GM21381 (cell line): Measurements from ENCODE around the gene ZNF212.
A peak's percentile ranks its signal among the peaks of the same experiment; 100 is the strongest.

Source experiments
- ATAC-seq: cut with Tn5 transposase; IDR thresholded peaks from one replicate; pipeline ENCODE4 v1.9.1; 2021; ENCODE audit warnings: mild to moderate bottlenecking, moderate library complexity; ENCODE audit not compliant: unreplicated experiment

The ZNF212 gene

DNA sequence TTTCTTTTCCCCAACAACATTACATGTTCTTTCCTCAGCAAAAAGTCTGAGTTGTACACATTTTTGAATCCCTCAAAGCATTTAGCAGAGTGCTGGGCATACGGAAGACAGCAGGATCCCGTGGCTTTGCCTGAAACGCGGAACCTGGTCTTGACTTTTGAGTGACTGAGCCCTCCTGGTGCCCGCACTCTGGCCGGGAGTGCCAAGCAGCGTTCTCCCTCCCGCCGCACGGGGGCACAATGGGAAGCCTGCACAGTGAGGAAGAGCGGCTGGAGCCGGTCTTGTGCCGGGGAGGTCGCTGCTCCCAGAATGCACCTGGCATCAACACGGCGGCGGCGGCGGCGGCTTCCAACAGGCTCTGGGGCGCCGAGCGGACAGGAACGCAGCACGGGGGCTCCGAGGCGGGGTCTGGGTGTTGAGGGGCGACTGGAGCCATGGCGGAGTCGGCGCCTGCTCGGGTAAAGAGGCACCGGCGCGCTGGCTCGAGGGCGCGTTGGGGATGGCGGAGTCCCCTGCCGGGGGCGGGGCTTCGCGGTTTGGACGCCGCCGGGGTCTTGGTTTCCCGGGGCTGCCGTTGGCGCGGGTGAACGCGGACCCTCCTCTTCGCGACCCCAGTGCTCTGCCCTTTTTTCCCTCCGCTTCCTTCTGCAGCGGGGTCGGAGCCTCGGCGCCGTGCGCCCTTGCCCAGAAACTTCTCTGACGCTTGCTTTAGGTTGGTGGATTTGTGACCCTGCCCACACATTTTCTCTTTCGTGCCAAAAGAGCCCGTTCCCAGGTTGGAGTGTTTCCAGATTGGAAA lies at the start of gene ZNF212:
Gene ZNF212 (plus strand): TSS at position 307 of the 799 bp plus-strand sequence. CDS start 128 bp downstream, at position 435.
- ATAC-seq: peak; percentile 99

DNA sequence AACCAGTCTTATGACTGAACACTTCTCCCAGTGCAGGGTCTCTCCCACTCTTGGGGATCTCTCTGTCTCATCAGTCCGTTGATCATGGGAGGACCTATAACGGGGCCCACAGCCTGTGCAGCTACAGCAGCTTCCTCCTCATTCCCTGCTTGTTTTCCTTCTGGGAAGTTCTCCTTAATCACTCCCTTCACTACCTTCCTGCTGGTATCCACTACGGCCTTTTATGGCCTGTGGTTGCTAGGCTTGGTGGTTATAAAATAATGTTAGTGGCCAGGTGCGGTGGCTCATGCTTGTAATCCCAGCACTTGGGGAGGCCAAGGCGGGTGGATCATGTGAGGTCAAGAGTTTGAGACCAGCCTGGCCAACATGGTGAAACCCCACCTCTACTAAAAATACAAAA lies 47.6 kb upstream of the ZNF212 start:
- ATAC-seq: no peak

DNA sequence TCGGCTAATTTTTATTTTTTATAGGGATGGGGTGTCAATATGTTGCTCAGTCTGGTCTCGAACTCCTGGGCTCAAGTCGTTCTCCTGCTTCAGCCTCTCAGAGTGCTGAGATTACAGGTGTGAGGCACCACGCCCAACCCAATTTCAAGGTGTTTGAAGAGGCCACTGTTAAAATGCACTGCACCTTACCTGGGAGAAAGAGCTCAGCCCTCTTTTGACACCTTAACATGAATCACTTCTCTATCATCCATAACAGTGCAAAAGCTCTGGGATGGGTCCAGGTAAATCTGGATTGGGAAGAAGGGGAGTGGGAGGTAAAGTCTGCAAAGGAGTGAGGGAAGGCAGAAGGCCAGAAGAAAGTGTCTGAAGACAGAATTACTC lies 44.7 kb upstream of the ZNF212 start:
- ATAC-seq: no peak

DNA sequence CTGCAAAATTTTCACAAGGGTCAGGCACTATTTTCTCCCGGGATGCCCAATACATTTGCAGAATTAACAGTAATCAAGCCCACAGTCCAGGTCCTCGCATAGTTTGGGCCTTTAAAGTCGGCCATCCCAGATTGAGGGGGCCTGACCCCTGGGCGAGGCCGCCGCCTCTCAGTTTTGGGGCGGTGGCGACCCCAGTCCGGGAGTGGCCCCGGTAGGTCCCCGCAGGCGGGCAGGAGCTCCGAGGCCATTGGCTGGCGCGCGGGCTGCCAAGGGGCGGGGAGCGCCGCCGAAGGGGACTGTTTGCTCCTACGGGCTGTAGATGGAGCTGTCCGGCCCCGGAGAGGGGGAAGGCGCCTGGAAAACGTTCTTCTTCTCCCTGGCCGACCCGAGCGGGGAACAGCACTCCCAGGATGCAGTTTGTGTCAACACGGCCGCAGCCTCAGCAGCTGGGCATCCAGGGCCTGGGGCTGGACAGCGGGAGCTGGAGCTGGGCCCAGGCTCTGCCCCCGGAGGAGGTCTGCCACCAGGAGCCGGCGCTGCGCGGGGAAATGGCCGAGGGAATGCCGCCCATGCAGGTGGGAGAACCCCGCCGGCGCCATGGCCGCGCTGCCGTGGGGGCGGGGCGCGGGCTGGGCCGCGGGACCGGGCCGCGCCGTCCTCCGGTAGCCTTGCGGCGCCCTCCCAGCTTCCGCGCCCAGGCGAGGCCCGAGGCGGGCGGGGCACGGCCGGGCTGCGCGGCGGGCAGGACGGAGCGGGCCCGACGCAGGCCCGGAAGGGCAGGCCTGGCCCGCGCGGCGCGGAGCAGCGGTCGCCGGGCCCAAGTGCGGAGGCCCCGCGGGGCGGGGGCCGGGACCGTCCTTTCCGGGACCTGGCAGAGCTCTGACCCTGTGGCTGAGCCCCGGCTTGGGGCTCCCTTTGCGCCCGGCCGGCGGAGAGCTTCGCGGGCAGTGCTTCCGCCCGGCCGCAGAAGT lies 44.0 kb upstream of the ZNF212 start, which contains the start of gene ZNF282:
Gene ZNF282 (plus strand): TSS at position 367 of the 971 bp plus-strand sequence. CDS start 44 bp downstream, at position 411.
- ATAC-seq: peak; percentile 87

DNA sequence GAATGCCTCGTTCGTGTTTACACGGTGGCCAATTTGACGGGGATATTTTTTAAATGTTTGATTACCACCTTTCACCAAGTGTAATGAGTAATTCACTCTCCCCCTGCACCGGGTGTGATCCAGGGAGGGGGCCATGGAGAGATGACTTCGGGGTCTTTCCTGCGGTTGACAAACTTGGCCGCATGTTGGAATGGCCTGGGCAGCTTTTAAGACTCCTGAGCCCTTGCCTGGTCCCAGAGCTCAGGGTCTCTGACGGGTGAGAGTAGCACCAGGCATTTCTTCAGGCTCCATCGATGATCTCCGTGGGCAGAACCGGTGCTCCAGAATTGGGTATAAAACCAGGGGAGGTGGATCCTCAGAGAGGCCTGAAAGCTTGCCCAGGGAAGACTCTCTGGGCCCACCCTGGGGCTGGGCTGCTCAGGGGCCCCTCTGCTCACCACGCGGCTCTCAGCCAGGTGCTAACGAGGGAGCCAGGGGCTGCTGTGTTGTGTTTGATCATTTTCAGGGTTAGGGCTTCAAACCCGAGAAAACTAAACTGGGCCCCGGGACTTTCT lies 43.2 kb upstream of the ZNF212 start:
- ATAC-seq: no peak

DNA sequence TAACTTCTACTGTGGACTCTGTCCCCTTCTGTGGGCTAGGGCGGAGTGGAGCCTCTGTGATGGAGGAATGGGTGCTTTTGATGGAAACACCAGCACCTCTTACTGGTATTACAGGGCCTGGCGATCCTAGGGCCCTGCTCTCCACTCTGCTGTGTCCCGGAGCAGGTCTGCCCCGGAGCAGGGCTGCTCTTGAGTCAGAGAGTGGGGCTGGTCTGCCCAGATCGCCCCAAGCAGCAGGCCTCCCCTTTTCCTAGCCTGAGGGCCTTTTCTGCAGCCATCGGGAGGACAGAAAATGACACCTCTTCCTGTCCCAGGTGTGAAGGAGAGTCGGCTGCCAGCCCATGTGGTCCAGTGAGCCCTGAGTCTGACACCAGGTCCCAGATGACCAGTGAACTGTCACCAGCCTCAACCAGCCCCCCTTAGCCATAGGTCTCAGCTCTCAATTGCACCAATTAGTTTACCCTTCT lies 42.7 kb upstream of the ZNF212 start:
- ATAC-seq: no peak

DNA sequence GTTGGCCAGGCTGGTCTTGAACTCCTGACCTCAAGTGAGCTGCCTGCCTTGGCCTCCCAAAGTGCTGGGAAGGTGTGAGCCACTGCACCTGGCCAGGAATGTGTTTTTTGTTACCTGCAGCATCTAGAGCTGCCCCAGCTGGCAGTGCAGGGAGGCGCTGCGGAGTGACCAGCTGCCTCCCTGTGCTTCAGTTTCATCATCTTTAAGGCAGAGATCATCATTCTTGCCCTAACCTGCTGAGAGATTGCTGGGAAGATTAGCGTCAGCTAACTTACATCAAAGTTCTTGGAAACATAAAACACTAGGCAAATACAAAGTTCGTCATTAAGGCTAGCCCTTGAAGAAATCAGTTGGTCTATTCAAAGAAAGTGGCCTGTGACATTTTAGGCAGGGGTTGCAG lies 41.8 kb upstream of the ZNF212 start:
- ATAC-seq: no peak

DNA sequence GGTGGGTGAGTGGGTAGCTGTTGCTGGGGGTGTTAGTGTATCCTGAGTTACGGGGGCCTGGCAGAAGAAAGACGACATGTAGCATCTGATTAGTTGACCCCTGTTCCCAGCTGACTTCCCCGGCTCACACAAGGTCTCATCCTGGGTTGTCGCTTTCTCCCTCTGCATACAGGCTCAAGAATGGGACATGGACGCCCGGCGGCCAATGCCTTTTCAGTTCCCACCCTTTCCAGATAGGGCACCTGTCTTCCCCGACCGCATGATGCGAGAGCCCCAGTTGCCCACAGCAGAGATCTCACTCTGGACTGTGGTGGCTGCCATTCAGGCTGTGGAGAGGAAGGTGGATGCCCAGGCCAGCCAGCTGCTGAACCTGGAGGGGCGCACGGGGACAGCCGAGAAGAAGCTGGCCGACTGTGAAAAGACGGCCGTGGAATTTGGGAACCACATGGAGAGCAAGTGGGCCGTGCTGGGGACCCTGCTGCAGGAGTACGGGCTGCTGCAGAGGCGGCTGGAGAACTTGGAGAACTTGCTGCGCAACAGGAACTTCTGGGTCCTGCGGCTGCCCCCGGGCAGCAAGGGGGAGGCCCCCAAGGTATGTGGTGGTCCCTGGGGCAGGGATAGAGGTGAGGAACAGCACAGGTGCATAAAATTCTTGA lies 41.2 kb upstream of the ZNF212 start:
- no peak for ATAC-seq

DNA sequence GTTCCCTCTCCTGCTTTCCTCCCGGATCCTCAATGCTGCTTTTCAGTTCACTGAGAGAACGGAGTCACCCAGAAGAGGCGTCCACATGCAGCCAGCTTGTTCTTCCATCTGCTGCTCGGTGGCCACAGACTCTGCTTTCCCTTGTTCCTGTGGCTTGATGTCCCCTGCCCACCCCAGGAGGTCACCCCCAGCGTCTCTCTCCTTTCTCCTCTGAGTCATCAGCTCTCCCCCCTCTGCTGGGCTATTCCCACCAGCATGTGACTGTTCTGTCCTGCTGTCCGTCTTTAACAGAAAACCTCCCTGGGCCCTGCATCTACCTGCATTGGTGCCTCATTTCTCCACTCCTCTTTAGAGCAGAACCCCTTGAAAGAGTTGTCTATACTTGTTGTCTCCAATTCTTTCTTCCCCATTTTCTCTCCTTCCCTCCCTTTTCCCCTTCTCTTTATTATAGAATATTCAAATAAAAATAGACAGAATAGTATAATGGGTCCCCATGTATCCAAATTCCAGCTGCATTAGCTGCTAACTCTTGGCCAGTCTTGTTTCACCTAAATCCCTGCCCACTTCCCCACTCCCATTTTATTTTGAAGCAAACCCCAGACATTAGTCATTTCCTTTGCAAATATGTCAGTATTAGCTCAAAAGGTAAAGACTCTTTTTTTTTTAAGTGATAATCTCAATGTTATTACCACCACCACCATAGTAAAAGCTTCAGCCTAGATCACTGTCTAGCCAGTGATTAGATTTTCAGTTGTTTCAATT lies 40.0 kb upstream of the ZNF212 start:
- ATAC-seq: no peak

DNA sequence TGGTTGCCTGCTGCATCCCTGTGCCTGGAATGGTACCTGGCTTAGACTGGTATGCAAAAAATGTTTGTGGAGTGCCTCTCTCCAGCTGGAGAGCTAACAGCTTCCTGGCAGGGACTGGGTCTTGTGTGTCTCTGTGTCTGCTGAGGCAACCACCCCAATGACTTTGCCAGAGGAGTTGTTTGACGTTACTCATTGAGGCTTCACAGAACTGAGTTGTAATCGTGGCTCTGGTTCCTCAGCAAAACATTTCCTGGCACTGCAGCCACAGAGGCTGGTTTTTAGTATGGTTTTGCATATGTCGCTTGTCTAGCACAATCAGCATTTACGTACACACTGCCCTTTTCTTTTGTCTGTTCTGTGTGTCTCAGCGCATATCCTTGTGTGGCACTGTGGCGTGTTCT lies 36.6 kb upstream of the ZNF212 start:
- no peak for ATAC-seq

DNA sequence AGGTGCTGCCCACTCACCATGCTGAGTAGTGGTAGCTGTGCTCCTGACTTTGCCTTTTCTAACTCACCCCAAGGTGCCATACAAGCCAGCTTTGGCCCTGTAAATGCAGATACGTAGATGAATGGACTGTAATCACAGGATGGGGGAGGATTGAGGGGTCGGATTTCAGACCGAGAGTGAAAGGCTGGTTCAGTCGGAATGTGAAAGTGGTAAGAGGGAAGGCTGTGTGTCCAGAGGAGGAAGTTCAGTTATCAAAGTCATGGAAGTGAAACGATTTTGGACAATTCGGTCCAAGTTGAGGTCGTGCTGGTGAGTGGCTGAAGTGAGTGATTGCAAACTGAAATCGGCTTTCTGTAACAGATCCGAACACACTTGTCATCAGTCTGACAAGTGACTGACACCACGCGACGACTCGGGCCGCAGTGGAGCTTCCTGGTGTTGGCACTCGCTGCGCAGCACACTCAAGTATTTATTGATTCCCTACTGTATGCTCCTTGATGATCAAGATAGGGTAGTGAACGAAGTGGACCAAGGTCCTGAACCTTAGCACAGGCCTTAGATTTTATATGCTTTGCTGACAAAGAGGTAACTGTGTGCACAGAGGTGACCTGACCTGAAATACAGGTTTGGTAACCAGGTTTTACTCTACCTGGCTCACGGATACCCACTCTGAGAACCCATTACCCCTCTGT lies 33.6 kb upstream of the ZNF212 start:
- ATAC-seq: no peak

DNA sequence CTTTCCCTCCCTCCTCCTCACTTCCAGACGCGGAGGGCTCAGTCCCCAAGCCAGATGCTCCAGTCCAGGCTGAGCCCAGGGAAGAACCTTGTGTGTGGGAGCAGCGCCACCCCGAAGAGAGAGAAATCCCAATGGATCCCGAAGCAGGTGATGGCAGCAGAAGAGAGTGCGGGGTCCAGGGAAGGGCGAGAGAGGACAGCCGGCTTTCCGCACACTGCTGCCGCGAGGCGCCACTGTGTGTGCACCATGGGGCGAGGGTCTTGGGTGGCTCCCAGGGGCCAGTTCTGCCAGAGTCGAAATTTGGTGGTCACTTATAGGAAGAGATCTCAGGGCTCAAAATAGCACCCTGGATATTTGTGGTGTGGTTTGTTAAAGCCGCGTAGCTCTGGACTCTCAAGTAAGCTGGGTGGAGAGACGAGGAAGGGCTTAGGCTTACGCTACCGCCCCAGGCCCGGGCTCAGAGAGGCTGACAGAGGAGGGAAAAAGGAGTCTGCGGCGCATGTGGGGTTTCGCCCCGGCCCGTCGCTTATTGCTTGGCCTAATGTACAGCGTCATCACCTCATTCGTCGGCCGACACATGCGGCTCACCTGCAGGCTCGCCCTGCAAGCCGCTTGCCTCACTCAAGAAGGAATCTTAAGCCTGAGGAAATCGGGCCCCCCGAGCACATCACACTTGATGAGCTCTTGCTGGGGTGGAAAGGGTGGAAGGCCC lies 32.0 kb upstream of the ZNF212 start:
- ATAC-seq: no peak

DNA sequence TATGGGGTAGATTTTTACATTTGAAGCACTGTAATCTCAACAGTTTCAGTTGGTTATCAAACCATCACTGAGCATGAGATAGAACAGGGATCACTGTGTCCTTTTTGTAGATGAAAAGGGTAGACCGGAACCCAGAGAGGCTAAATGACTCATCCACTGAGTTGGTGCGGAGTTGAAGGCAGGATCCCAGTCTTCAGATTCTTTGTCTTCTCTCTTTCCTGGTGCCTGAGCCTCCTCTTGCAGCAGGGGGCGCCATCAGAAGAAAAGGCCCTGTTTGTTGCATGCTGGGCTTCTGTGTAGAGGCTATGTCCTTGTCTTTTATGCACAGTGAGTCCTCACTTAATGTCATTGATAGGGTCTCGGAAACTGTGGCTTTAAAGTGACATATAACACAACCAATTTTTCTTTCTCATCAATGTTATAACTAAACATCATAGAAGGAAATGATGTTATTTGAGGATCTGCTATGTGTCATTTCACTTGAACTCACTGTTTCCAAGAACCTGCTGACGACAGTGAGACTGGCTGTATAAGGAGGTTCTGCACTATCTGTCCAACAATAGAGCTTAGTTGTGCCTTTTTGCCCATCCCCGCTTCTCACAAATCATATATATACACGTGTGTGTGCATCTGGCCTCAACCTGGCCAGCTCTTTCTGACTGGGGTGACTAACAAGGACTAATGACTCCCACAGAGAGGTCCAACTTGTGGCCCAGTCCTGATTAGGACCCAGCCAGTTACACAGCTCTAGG lies 29.8 kb upstream of the ZNF212 start:
- no peak for ATAC-seq

DNA sequence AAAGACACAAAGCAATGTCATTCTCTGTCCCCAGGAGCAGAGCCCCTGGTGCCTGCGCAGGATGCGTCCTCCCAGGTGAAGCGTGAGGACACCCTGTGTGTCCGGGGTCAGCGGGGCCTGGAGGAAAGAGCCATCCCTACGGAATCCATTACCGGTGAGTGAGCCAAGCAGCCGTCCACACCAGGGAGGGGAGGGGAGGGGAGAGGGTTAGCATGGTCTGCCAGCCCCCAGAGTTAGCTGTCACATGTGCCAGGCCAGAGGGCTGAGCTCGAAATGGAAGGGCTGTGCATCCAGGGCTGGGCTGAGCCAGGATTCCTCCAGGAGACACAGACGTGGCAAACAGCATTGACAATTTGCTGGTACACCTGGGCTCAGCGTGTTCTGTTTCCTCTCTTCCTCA lies 28.9 kb upstream of the ZNF212 start:
- no peak for ATAC-seq

DNA sequence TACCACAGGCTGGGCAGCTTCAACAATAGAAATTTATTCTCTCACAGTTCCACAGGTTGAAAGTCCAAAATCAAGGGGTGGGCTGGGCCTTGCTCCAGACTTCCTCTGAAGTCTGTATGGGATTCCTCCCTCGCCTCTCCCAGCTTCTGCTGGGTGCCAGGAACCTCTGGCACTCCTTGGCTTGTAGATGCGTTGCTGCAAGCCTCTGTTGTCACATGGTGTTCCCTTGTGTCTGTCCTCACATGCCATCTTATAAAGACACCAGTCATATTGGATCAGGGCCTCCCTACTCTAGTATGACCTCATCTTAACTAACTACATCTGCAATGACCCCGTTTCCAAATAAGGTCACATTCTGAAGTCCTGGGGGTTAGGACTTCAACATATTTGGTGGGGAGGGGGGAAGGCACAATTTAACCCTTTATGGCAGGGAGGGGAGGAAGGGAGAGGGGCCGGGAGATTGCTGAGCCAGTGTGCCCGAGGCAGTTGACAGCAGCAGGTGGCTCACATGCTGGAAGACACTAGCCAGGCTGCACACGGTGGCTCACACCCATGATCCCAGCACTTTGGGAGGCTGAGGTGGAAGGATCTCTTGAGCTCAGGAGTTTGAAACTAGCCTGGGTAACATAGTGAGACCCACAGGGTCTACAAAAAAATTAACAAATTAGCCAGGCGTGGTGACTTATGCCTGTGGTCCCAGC lies 25.3 kb upstream of the ZNF212 start:
- ATAC-seq: no peak

DNA sequence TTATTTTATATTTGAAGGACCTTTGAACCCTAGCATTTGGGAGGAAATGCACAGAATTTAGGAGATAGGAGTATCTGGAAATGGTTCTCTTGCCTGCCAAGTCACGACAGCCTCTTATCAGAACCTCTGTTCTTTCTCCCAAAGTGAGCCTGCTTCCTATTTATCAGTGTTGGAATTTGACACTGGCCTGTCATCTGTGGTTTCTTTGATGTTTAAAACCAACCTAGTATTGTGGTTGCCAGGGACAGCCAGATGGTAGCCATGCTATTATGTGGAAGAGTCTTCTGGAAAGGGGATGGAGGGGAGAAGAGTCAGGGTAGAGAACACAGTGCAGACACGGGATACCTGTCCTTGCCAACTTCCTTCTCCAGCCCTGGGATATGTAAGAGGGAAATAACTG lies 23.0 kb upstream of the ZNF212 start:
- no peak for ATAC-seq

DNA sequence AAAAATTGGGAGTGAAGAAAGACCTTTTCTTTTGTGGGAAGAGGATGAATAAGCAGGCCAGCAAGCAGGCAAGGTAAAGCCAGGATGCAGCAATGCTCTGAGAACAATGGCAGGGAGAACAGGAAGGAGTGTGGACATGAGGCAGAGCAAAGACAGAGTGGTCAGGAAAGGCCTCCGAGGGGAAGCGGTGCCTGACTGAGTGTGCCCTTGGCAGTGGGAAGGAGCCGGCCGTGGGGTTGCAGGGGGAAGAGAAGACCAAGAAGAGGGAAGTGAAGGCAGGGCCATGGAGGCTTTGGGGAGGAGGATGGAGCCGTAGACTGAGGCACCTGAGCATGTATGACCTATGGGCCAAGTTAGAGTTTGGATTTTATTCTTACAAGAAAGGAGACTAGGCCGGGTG lies 21.9 kb upstream of the ZNF212 start:
- no peak for ATAC-seq
